Suprapubic skin (tissue), 3 donors: ENCODE data around the gene ELAVL1.

Experiments
- CTCF ChIP-seq, 2 donors: fragments of 200-600 bp in 1 of 2; fragments of 450-650 bp in 1 of 2; sonication (generic) in 1 of 2; IDR thresholded peaks; one replicate each; pipeline ENCODE4 v1.5.1; 2016 to 2019; ENCODE audit warnings: antibody characterized with exemption in 2 of 2, mild to moderate bottlenecking in 1 of 2, moderate library complexity in 1 of 2
- POLR2AphosphoS5 ChIP-seq, 3 donors: sonication (generic); formaldehyde crosslinking; IDR thresholded peaks; one replicate each; pipeline ENCODE4 v1.6.1; 2017; ENCODE audit warnings: antibody characterized with exemption in 3 of 3

- TF ChIP-seq CTCF (IDR thresholded peaks at IDR 0.05) (no peak), POLR2AphosphoS5 (IDR thresholded peaks at IDR 0.05) (no peak)
These were observed 92.5 kb downstream of the ELAVL1 start for GRCh38 chr19:7912697-7913564.
